DOHH2 (cell line): ENCODE data around the gene CCDC15.

Experiments
- H3F3A ChIP-seq: fragments of 200-600 bp; sonication (generic), shearing (Covaris generic); 2 replicates; pipeline ENCODE4 v1.6.0; 2016; ENCODE audit warnings: antibody characterized with exemption, mild to moderate bottlenecking; ENCODE audit not compliant: control insufficient read depth, insufficient read depth
- H3K27ac ChIP-seq: fragments of 200-600 bp; sonication (generic); 2 replicates; pipeline ENCODE4 v1.5.1; 2014; ENCODE audit warnings: low read depth, mild to moderate bottlenecking, low read length, moderate library complexity
- H3K27me3 ChIP-seq: fragments of 200-600 bp; sonication (generic); 2 replicates; pipeline ENCODE4 v1.6.1; 2014; ENCODE audit warnings: mild to moderate bottlenecking, low read length, mixed read lengths; ENCODE audit not compliant: control insufficient read depth
- H3K36me3 ChIP-seq: fragments of 200-600 bp; sonication (generic); 2 replicates; pipeline ENCODE4 v1.6.1; 2014; ENCODE audit warnings: mild to moderate bottlenecking, low read length, moderate library complexity, mixed read lengths; ENCODE audit not compliant: control insufficient read depth
- H3K4me1 ChIP-seq: fragments of 200-600 bp; sonication (generic); 2 replicates; pipeline ENCODE4 v1.6.1; 2014; ENCODE audit warnings: mild to moderate bottlenecking, low read length, mixed read lengths; ENCODE audit not compliant: control insufficient read depth
- H3K4me2 ChIP-seq: fragments of 200-600 bp; sonication (generic); 2 replicates; pipeline ENCODE4 v1.6.0; 2014; ENCODE audit warnings: mild to moderate bottlenecking, low read length, moderate library complexity
- H3K4me3 ChIP-seq: fragments of 200-600 bp; sonication (generic); 2 replicates; pipeline ENCODE4 v1.5.1; 2014; ENCODE audit warnings: mild to moderate bottlenecking, low read length, mixed read lengths
- H3K79me2 ChIP-seq: fragments of 200-600 bp; sonication (generic); 2 replicates; pipeline ENCODE4 v1.6.1; 2014; ENCODE audit warnings: mild to moderate bottlenecking, low read length, mixed read lengths; ENCODE audit not compliant: control insufficient read depth
- H3K9me2 ChIP-seq: fragments of 200-600 bp; sonication (generic); replicated peaks from 2 replicates; pipeline ENCODE4 v1.6.1; 2014; ENCODE audit warnings: mild to moderate bottlenecking, low read length, mixed read lengths; ENCODE audit not compliant: control insufficient read depth
- H3K9me3 ChIP-seq: fragments of 200-600 bp; sonication (generic); 2 replicates; pipeline ENCODE4 v1.6.1; 2014; ENCODE audit warnings: antibody characterized with exemption, low read length, mixed read lengths; ENCODE audit not compliant: control insufficient read depth, insufficient read depth
- H4K20me1 ChIP-seq: fragments of 200-600 bp; sonication (generic); 2 replicates; pipeline ENCODE4 v1.6.0; 2014; ENCODE audit warnings: low read depth, mild to moderate bottlenecking, antibody characterized with exemption, low read length, moderate library complexity; ENCODE audit not compliant: control insufficient read depth, insufficient read depth
- CTCF ChIP-seq: fragments of 200-600 bp; sonication (generic); IDR thresholded peaks from one replicate; pipeline ENCODE4 v1.5.1; 2014; ENCODE audit warnings: antibody characterized with exemption, mild to moderate bottlenecking, low read depth, low read length; ENCODE audit not compliant: poor library complexity, severe bottlenecking
- EZH2phosphoT487 ChIP-seq: fragments of 200-600 bp; sonication (generic); IDR thresholded peaks from 2 replicates; pipeline ENCODE4 v1.6.1; 2017; ENCODE audit warnings: borderline replicate concordance, mild to moderate bottlenecking, antibody characterized with exemption, low read length, moderate library complexity, mixed read lengths

Gene CCDC15

GRCh38 chr11:124944565-124944964 lies 9.4 kb upstream of the CCDC15 start:
- Histone ChIP-seq H3K9me2 (no peaks in the 10 kb centered on the region), H3K4me2 (no peak overlapping the region)
- no peak for TF ChIP-seq CTCF
- no peak for TF ChIP-seq EZH2phosphoT487

GRCh38 chr11:124945826-124946225 lies 8.2 kb upstream of the CCDC15 start:
- Histone ChIP-seq H4K20me1 (no peaks in the 10 kb centered on the region), H3K27ac (no peak overlapping the region), H3F3A (no peaks in the 10 kb centered on the region), H3K27me3 (0 out of 2 replicates have a peak, but pooled peaks cover 2% of the 10 kb centered on the region), H3K36me3 (no peaks in the 10 kb centered on the region), H3K4me3 (no peak overlapping the region), H3K9me3 (no peaks in the 10 kb centered on the region), H3K9me2 (no peaks in the 10 kb centered on the region), H3K4me1 (no peaks in the 10 kb centered on the region), H3K4me2 (no peak overlapping the region), H3K79me2 (no peaks in the 10 kb centered on the region)
- TF ChIP-seq CTCF (no peak), EZH2phosphoT487 (no peak)

More at GRCh38 chr11:124944565-124944964, 9.4 kb upstream of the CCDC15 start:
- no peaks in the 10 kb centered on the region for H3F3A ChIP-seq
- H3K4me3 ChIP-seq: no peak overlapping the region
- H3K79me2 ChIP-seq: no peaks in the 10 kb centered on the region
- no peaks in the 10 kb centered on the region for H3K4me1 ChIP-seq
- no peaks in the 10 kb centered on the region for H4K20me1 ChIP-seq
- H3K36me3 ChIP-seq: no peaks in the 10 kb centered on the region
- H3K27ac ChIP-seq: no peak overlapping the region
- H3K27me3 ChIP-seq: peaks cover 5% of the 10 kb centered on the region; the same call in 1 of the 2 replicates
- no peaks in the 10 kb centered on the region for H3K9me3 ChIP-seq

- H3K4me3 ChIP-seq: no peak overlapping the region
- no peaks in the 10 kb centered on the region for H3K36me3 ChIP-seq
- no peaks in the 10 kb centered on the region for H3K9me3 ChIP-seq
- H3K4me2 ChIP-seq: no peak overlapping the region
- no peak for TF ChIP-seq EZH2phosphoT487
- no peak for TF ChIP-seq CTCF
- no peaks in the 10 kb centered on the region for H4K20me1 ChIP-seq
- no peaks in the 10 kb centered on the region for H3K4me1 ChIP-seq
- no peaks in the 10 kb centered on the region for H3F3A ChIP-seq
- no peaks in the 10 kb centered on the region for H3K9me2 ChIP-seq
- H3K27ac ChIP-seq: no peak overlapping the region
- no peaks in the 10 kb centered on the region for H3K27me3 ChIP-seq
- H3K79me2 ChIP-seq: no peaks in the 10 kb centered on the region
Observed at GRCh38 chr11:124946735-124947141, 7.3 kb upstream of the CCDC15 start.
